NCI-H2081 treated with DMSO at 0.1 percent for 48 hours (cell line): ENCODE results near the gene MLPH.
"Not testable (repeated sequence)": the region's sequence is repeated elsewhere in the genome, so short reads cannot be mapped to it uniquely, and the experiment has no call there.

Experiments
- DNase-seq: peaks from one replicate; lab custom pipeline; 2025; lab: John Stamatoyannopoulos, UW

MLPH gene

DNA sequence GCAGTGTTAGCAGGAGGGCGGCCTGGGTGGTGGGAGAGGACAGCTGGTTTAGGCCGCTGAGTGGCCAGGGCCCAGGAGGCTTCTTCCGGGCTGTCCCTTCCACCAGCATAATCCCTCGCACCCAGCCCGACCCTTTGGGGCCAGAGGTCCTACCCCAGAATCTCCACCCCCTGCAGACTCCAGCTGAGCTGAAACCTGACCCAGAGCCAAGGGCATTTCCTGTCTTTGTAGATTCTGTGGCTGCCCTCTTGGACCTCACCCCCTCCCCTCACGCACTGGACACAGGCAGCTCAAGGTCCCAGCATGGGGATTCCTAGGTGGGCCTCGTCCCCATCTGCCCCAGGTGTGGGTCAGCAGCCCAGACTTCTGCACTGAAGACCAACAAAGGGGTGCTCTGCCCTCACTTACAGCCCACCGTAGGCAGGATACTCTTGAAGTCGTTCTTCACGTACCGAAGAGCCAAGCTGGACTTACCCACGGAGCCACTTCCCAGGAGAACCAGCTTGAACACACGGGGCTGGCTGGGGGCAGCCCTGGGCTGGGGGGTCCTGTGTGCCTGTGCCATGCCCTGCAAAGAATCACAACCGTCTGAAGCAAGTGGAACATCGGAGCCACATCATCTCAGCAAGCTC is 98.7 kb downstream of the MLPH start:
- DNase-seq: no peak

DNA sequence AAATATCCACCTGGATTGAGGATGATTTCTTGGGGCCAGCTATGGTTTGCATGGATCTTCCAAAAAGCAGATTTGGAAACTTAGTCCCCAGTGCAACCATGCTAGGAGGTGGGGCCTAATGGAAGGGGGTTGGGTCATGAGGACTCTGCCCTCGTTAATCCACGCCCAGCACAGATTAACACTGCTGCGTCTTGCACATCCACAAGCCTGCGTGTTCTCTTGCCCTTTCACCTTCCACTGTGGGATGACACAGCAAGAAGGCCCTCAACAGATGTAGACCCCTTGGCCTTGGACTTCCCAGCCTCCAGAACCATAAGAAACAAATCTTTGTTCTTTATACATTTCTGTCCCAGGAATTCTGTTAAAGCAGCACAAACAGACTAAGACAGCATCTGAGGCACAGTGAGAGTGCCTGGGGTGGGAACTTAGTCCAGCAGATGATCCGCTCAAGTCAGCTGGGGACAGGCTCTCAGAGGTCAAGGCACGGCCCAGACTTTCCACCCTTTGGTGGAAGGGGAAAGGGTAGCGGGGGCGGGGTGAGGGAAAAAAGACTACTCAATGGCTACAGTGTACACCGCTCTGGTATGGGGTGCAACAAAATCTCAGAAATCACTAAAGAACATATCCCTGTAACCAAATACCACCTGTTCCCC is 101.1 kb downstream of the MLPH start:
- DNase-seq: no peak

- no peak for DNase-seq
These were observed 103.5 kb downstream of the MLPH start, which contains the start of gene RAB17 for GRCh38 chr2:237590272-237591140. RAB17 (minus strand) TSS chr2:237590734; CDS start chr2:237586154, 4,580 bp downstream.

DNA sequence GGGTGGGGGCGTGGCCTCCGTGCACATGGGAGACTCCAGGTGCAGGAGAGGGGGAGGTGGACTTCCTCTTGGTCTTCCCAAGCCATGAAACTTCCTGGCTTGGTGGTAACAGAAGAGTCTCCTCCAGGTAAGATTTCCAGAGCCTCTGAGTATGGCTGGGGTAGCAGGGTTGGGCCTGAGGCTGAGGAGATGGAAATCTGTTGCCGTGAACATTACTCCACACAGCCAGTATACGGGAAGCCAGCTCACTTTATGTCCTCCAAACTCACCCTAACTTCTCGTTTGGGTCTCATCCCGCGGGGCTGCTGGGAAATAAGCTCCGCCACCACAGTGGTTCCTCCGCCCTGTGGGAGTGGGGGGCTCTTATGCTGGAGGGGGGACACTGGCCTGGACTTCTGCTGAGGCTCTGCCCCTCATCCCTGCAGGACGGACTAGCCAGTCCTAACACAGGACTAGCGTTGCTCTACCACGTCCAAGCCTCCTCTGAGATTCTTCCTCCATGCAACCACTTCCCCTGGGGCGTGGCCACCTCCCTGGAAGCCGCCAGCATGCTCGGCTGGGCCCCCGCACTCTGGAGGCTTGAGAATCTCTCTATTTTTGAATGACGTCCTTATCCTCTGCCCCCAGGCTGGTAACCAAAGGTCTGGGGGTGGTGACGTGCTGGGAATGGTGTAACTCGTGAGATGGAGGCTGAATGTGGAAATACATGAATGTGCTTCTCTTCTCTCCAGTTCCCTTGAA is 104.3 kb downstream of the MLPH start:
- DNase-seq: no peak

DNA sequence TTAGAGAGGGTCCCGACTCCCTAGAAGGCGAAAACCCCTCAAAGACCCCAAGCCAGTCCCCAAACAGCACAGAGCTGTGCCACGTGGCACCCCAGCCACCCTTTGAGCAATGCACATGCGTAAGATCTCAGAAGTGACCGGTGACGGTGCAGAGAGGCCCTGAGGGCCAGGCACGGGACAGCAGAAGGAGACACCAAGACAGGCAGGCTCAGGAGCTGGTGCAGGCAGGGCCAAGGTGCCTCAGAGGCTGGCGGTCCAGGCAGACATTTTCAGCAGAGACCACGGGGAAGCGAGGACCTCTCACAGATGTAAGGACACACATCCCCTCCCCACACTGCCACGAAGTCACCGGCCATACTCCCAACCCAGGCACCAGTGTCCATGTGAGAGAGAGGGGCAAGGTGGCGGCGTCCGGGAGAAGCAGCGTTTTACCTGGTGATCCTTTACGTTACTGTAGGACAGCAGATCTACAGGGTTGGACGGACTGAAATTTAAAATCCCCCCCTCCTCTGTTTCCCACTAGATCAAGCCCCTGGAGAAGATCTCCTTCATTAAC is 105.5 kb downstream of the MLPH start:
- no peak for DNase-seq

DNA sequence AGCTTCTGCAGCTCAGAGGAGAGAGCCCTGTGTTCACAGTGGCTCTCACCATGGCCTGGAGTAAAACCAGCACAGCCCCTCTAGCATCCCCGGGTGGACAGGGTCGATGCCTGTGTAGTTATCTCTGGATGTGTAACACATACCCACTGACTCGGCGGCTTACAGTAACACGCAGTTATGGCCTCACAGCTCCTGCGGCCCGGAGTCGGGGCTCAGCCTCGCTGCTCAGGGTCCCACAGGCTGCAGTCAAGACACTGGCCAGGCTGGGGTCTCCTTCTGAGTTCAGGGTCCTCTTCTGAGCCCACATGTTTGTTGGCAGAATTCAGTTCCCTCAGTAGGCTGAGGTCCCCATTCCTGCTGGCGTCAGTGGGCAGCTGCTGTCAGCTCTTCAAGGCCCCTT is 106.0 kb downstream of the MLPH start:
- no peak for DNase-seq

- DNase-seq: no peak
These were observed 106.7 kb downstream of the MLPH start for GRCh38 chr2:237593596-237594320.

DNA sequence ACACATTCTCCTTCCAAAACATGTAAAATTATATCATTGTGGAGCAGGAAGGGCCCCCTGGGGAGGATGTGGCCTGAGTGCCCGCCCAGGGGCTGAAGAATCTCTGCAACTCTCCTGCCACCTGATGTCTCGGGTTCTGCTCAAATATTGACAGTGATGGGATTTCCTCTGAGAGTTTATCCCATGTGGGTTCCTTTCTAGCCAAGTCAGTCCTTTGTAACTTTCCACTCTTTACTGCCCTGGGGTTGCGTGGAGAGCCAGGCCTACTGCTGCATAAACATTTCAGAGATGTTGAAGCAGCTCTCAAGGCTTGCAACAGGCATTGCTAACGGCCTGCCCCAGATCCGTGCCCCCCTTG is 107.4 kb downstream of the MLPH start:
- no peak for DNase-seq

DNA sequence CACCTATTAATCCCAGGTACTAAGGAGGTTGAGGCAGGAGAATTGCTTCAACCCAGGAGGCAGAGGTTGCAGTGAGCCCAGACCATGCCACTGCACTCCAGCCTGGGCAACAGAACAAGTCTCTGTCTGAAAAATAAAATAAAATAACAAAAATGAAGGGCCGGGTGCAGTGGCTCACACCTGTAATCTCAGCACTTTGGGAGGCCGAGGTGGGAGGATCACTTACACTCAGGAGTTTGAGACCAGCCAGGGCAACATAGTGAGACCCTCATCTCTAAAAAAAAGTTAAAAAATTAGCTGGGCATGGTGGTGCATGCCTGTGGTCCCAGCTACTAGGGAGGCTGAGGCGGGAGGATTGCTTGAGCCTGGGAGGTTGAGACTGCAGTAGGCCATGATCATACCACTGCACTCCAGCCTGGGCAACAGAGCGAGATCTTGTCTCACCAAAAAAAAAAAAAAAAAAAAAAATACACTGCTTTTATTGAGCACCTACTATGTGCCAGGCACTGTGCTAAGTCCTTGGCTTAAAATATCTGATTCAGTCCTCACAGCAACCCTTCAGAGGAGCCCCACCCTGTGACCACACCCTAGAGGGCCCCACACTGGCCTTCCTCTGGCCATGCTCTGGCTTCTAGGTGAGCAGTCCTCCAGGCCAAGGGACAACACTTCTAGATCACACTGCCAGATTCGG is 108.9 kb downstream of the MLPH start:
- not testable (repeated sequence) for DNase-seq

DNA sequence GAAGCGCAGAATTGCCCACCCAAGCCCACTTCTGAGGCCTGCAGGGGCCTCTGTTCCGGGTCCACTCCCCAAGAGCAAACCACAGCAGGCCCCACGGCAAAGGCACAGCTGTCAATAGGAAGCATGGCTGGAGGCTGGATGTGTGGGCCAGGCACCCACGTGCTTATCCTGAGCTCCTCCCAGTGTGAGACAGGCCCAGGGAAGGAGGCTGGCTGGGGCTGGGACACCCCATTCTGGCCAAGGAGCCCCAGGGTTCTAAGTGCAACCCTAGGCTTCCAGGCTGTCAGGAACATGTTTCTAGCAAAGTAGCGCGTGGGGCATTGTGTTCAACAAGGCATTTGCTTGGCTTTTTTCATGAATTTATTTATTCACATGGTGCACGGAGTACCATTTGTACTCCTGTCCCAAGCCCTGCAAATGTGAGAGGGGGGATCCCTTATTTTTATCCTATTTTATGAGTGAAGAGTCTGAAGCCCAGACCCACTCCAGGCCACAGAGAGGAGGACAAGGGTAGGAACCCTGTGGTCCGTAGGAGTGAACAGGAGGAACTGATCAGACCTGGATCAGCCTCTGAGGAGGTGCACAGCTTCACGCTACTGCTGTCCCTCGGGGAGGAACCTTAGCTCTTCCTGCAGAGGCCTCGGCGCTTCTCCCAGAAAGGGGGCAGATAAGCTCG is 109.6 kb downstream of the MLPH start:
- DNase-seq: no peak

- DNase-seq: no peak
These were observed 110.4 kb downstream of the MLPH start for GRCh38 chr2:237597196-237598145.

DNA sequence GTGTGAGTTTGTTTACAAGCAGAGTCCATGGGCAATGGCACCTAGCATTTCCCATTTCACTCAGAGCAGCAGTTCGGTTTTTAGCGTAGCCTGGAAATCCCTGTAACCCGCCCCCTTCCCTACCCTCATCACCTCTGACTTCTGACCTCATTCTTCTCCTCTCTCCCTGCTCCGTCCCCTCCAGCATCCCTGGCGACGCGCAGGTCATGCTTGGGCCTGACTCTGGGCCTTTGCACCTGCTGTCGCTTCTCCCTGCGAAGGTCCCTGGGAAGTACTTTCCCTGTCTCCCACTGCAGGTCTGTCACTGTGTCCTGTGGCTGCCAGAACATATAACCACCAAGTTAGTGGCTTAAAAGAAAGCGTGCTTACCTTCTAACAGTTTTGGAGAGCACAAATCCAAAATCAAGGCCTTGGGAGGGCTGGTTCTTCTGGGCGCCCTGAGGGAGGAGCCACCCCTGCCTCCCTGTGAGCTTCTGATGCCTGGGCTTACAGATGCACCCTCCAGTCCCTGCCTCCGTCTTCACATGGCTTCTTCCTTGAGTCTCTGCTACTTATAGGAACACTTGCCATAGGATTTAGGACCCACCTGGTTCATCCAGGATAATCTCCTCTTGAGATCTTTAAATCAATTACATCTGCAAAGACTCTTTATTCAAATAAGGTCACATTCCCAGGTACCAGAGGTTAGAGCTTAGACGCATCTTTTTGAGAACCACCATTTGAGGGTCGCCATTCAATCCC is 111.6 kb downstream of the MLPH start:
- no peak for DNase-seq

GRCh38 chr2:237599465-237600110 is 112.5 kb downstream of the MLPH start:
- no peak for DNase-seq

DNA sequence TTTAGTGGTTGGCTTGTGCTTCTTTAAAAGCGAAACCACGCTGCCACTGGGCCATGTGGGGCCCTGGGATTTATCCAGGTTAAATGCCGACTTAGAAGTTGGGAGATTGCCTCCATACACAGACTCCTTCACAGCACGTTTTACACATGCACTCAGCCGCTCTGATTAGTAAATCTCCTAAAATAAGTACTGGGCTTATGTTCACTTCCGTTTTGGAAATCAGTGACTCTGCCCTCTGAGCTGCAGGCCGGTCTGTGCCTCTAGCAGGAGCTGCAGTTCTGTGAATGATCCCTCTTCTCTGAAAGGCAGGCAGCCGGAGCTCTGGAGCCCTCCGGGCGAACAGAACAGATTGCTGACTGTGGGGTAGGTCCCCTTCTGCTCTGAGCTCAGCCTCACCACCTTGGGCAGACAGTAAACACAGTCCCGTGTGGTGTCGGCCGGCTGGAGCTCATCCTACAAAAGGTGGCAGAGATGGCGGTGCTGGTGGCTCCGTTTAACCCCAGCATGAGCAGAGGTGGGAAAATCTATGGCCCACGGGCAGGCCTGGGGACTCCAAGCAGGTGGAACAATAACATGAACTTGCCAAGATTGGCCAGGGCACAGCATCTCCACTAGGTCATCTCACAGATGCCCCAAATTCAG is 113.3 kb downstream of the MLPH start:
- no peak for DNase-seq

- no peak for DNase-seq
These were observed 114.5 kb downstream of the MLPH start for GRCh38 chr2:237601453-237602116.

DNA sequence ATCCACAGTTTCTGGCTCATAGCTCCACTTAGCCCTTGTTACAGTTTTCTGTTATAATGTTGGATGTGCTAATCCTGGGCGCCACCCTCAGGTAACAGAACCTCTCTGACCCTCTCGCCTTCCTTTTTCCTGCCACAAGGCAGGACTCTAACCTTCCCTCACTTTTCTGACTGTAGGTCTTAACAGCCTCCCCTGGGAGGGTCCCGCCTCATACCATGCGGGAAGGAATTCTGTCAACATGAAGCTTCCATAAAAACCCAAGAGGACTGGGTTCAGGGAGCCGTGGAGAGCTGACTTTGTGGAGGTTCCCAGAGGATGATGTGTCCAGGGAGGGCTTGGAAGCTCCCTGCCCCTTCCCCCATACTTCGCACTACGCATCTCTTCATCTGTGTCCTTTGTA is 115.4 kb downstream of the MLPH start:
- DNase-seq: no peak
